ENCODE measurements around the gene RPS6KC1.
A peak's percentile ranks its signal among the peaks of the same experiment; 100 is the strongest.

RPS6KC1 gene

GRCh38 chr1:213050745-213051126, 305 bp upstream of the RPS6KC1 start:
- Histone ChIP-seq H3K4me3 (ENCODE audit: insufficient read depth in 1 of 2, low read depth in 1 of 2, low read length in 2 of 2) (peak overlapping the region; percentile 81 to 99), H3K27ac (ENCODE audit: low read length, poor library complexity, severe bottlenecking) (peak overlapping the region; percentile 52), H3K4me1 (ENCODE audit: control insufficient read depth, insufficient read depth, low read depth, low read length) (peaks cover 4% of the 10 kb centered on the region), H3K18ac (ENCODE audit: low read depth in 1 of 2, low read length in 2 of 2) (peak overlapping the region; percentile 60 to 91), H4K91ac (ENCODE audit: low read length) (peak overlapping the region; percentile 36), H2AFZ (ENCODE audit: low read depth, low read length) (peak overlapping the region; percentile 95), H2BK5ac (ENCODE audit: low read depth, low read length, poor library complexity, severe bottlenecking) (no peak overlapping the region), H4K8ac (ENCODE audit: low read length) (peak overlapping the region; percentile 93), H3K23ac (ENCODE audit: low read length in 2 of 2) (no peak overlapping the region), H3K27me3 (ENCODE audit: control insufficient read depth in 1 of 2, insufficient read depth in 1 of 2, low read length in 2 of 2) (no peaks in the 10 kb centered on the region), H3K4me2 (ENCODE audit: low read length, poor library complexity, severe bottlenecking) (peak overlapping the region; percentile 59), H2AK5ac (ENCODE audit: low read length, severe bottlenecking) (no peak overlapping the region), H2BK15ac (ENCODE audit: low read depth, poor library complexity, severe bottlenecking) (peak overlapping the region; percentile 5), H2BK120ac (ENCODE audit: low read depth, low read length) (no peak overlapping the region), H3K9ac (ENCODE audit: low read length) (peak overlapping the region; percentile 94), H3K4ac (ENCODE audit: low read depth in 1 of 2, low read length in 2 of 2) (peak overlapping the region; percentile 75 to 81), H3K9me3 (ENCODE audit: control insufficient read depth, low read length) (no peaks in the 10 kb centered on the region), H2BK12ac (ENCODE audit: low read length in 2 of 2) (no peak overlapping the region), H3K79me1 (replicated peaks; ENCODE audit: low read length, poor library complexity, severe bottlenecking) (peaks cover 6% of the 10 kb centered on the region), H3K36me3 (ENCODE audit: control insufficient read depth in 1 of 2, insufficient read depth in 2 of 2, low read depth in 1 of 2, low read length in 2 of 2) (no peaks in the 10 kb centered on the region), H3K14ac (ENCODE audit: low read length in 2 of 2) (no peak overlapping the region)
- WGBS = 68% methylated on average over 15 of the region's 15 CpGs
- DNase-seq = no peak

GRCh38 chr1:213051881-213052202, 801 bp downstream of the RPS6KC1 start:
- H3K9me3 ChIP-seq (ENCODE audit: control insufficient read depth, low read length) = no peaks in the 10 kb centered on the region
- no peak overlapping the region for H3K4ac ChIP-seq (ENCODE audit: low read depth in 1 of 2, low read length in 2 of 2)
- H3K9ac ChIP-seq (ENCODE audit: low read length) = peak overlapping the region; percentile 94
- H3K23ac ChIP-seq (ENCODE audit: low read length in 2 of 2) = no peak overlapping the region
- no peak overlapping the region for H2BK12ac ChIP-seq (ENCODE audit: low read length in 2 of 2)
- H2AFZ ChIP-seq (ENCODE audit: low read depth, low read length) = no peak overlapping the region
- no peaks in the 10 kb centered on the region for H3K36me3 ChIP-seq (ENCODE audit: control insufficient read depth in 1 of 2, insufficient read depth in 2 of 2, low read depth in 1 of 2, low read length in 2 of 2)
- H3K18ac ChIP-seq (ENCODE audit: low read depth in 1 of 2, low read length in 2 of 2) = no peak overlapping the region
- peak overlapping the region; percentile 10 for H3K27ac ChIP-seq (ENCODE audit: low read length, poor library complexity, severe bottlenecking)
- peak overlapping the region; percentile 76 for H3K4me2 ChIP-seq (ENCODE audit: low read length, poor library complexity, severe bottlenecking)
- H3K14ac ChIP-seq (ENCODE audit: low read length in 2 of 2) = no peak overlapping the region
- H2AK5ac ChIP-seq (ENCODE audit: low read length, severe bottlenecking) = no peak overlapping the region
- peaks cover 12% of the 10 kb centered on the region for H3K79me1 ChIP-seq (replicated peaks; ENCODE audit: low read length, poor library complexity, severe bottlenecking)
- H4K8ac ChIP-seq (ENCODE audit: low read length) = no peak overlapping the region
- no peak overlapping the region for H2BK5ac ChIP-seq (ENCODE audit: low read depth, low read length, poor library complexity, severe bottlenecking)
- peak overlapping the region in 1 of 2 experiments; percentile 99 for H3K4me3 ChIP-seq (ENCODE audit: insufficient read depth in 1 of 2, low read depth in 1 of 2, low read length in 2 of 2)
- no peak overlapping the region for H2BK120ac ChIP-seq (ENCODE audit: low read depth, low read length)
- H4K91ac ChIP-seq (ENCODE audit: low read length) = no peak overlapping the region
- H3K27me3 ChIP-seq (ENCODE audit: control insufficient read depth in 1 of 2, insufficient read depth in 1 of 2, low read length in 2 of 2) = no peaks in the 10 kb centered on the region
- DNase-seq = no peak
- H2BK15ac ChIP-seq (ENCODE audit: low read depth, poor library complexity, severe bottlenecking) = no peak overlapping the region
- WGBS = 50% methylated on average over 1 of the region's 2 CpGs
- peaks cover 4% of the 10 kb centered on the region for H3K4me1 ChIP-seq (ENCODE audit: control insufficient read depth, insufficient read depth, low read depth, low read length)

GRCh38 chr1:213053455-213053854, 2.4 kb downstream of the RPS6KC1 start:
- no peak overlapping the region for H3K23ac ChIP-seq (ENCODE audit: low read length in 2 of 2)
- no peak overlapping the region for H3K4ac ChIP-seq (ENCODE audit: low read depth in 1 of 2, low read length in 2 of 2)
- H3K4me3 ChIP-seq (ENCODE audit: insufficient read depth in 1 of 2, low read depth in 1 of 2, low read length in 2 of 2) = no peak overlapping the region
- H3K18ac ChIP-seq (ENCODE audit: low read depth in 1 of 2, low read length in 2 of 2) = no peak overlapping the region
- no peak for DNase-seq
- H3K4me2 ChIP-seq (ENCODE audit: low read length, poor library complexity, severe bottlenecking) = no peak overlapping the region
- no peaks in the 10 kb centered on the region for H3K27me3 ChIP-seq (ENCODE audit: control insufficient read depth in 1 of 2, insufficient read depth in 1 of 2, low read length in 2 of 2)
- H2AK5ac ChIP-seq (ENCODE audit: low read length, severe bottlenecking) = no peak overlapping the region
- no peak overlapping the region for H2AFZ ChIP-seq (ENCODE audit: low read depth, low read length)
- H4K8ac ChIP-seq (ENCODE audit: low read length) = no peak overlapping the region
- peaks cover 4% of the 10 kb centered on the region for H3K4me1 ChIP-seq (ENCODE audit: control insufficient read depth, insufficient read depth, low read depth, low read length)
- H4K91ac ChIP-seq (ENCODE audit: low read length) = no peak overlapping the region
- no peak overlapping the region for H3K27ac ChIP-seq (ENCODE audit: low read length, poor library complexity, severe bottlenecking)
- no peak overlapping the region for H3K9ac ChIP-seq (ENCODE audit: low read length)
- no peak overlapping the region for H2BK12ac ChIP-seq (ENCODE audit: low read length in 2 of 2)
- H2BK5ac ChIP-seq (ENCODE audit: low read depth, low read length, poor library complexity, severe bottlenecking) = no peak overlapping the region
- no peaks in the 10 kb centered on the region for H3K36me3 ChIP-seq (ENCODE audit: control insufficient read depth in 1 of 2, insufficient read depth in 2 of 2, low read depth in 1 of 2, low read length in 2 of 2)
- H2BK120ac ChIP-seq (ENCODE audit: low read depth, low read length) = no peak overlapping the region
- H3K79me1 ChIP-seq (replicated peaks; ENCODE audit: low read length, poor library complexity, severe bottlenecking) = peaks cover 16% of the 10 kb centered on the region
- no peak overlapping the region for H3K14ac ChIP-seq (ENCODE audit: low read length in 2 of 2)
- no peaks in the 10 kb centered on the region for H3K9me3 ChIP-seq (ENCODE audit: control insufficient read depth, low read length)
- H2BK15ac ChIP-seq (ENCODE audit: low read depth, poor library complexity, severe bottlenecking) = no peak overlapping the region

DNA sequence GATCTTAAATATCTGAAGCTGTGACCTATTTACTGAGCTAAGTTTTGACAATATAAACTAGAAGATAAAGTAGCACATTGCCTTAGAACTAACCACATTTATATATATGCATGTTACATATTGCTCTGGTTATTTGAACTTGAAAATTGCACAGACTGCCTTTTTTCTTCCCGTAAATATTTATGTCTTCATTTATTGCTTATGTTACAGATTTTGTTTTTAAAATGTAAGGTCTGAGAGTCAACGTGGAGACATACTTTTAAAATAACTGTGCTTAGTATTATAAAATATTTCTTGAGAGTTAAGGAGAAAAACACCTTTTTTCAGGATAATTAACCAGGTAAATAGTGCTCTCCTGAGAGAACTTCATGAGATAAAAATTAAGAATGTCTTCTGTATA, 3.1 kb downstream of the RPS6KC1 start:
- H2BK5ac ChIP-seq (ENCODE audit: low read depth, low read length, poor library complexity, severe bottlenecking) = no peak overlapping the region
- no peak overlapping the region for H2AK5ac ChIP-seq (ENCODE audit: low read length, severe bottlenecking)
- no peak overlapping the region for H3K4me3 ChIP-seq (ENCODE audit: insufficient read depth in 1 of 2, low read depth in 1 of 2, low read length in 2 of 2)
- H4K8ac ChIP-seq (ENCODE audit: low read length) = no peak overlapping the region
- H3K36me3 ChIP-seq (ENCODE audit: control insufficient read depth in 1 of 2, insufficient read depth in 2 of 2, low read depth in 1 of 2, low read length in 2 of 2) = no peaks in the 10 kb centered on the region
- H3K9me3 ChIP-seq (ENCODE audit: control insufficient read depth, low read length) = no peaks in the 10 kb centered on the region
- H2BK120ac ChIP-seq (ENCODE audit: low read depth, low read length) = no peak overlapping the region
- H2BK12ac ChIP-seq (ENCODE audit: low read length in 2 of 2) = no peak overlapping the region
- no peak overlapping the region for H3K9ac ChIP-seq (ENCODE audit: low read length)
- no CpG with 5 or more reads among the region's 2 CpGs for whole genome bisulfite sequencing
- H4K91ac ChIP-seq (ENCODE audit: low read length) = no peak overlapping the region
- no peak overlapping the region for H3K4me2 ChIP-seq (ENCODE audit: low read length, poor library complexity, severe bottlenecking)
- peaks cover 16% of the 10 kb centered on the region for H3K79me1 ChIP-seq (replicated peaks; ENCODE audit: low read length, poor library complexity, severe bottlenecking)
- H3K4me1 ChIP-seq (ENCODE audit: control insufficient read depth, insufficient read depth, low read depth, low read length) = peaks cover 4% of the 10 kb centered on the region
- no peak overlapping the region for H3K18ac ChIP-seq (ENCODE audit: low read depth in 1 of 2, low read length in 2 of 2)
- H3K23ac ChIP-seq (ENCODE audit: low read length in 2 of 2) = no peak overlapping the region
- no peak overlapping the region for H2AFZ ChIP-seq (ENCODE audit: low read depth, low read length)
- no peak overlapping the region for H3K27ac ChIP-seq (ENCODE audit: low read length, poor library complexity, severe bottlenecking)
- H3K4ac ChIP-seq (ENCODE audit: low read depth in 1 of 2, low read length in 2 of 2) = no peak overlapping the region
- H3K14ac ChIP-seq (ENCODE audit: low read length in 2 of 2) = no peak overlapping the region
- H3K27me3 ChIP-seq (ENCODE audit: control insufficient read depth in 1 of 2, insufficient read depth in 1 of 2, low read length in 2 of 2) = no peaks in the 10 kb centered on the region
- DNase-seq = no peak
- no peak overlapping the region for H2BK15ac ChIP-seq (ENCODE audit: low read depth, poor library complexity, severe bottlenecking)
